ENCODE results near the gene SCNN1B.

DNA sequence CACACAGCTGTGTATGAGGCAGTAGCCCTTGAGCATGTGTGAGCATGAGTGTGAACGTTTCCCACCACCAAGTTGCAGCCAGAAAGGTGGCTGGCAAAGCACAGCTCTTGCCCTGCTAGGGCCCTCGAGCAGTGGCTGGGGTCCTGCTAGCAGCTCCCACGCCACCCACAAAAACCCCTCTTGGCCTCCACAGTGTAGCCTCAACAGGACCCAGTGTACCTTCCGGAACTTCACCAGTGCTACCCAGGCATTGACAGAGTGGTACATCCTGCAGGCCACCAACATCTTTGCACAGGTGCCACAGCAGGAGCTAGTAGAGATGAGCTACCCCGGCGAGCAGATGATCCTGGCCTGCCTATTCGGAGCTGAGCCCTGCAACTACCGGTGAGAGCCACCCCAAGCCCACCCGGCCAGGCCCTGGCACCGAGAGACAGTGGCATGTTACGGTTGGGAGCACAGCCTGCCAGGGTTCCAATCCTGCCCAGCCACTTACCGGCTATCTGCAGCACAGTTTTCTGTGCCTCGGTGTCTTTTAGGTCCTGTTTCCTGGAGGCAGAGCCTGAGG is 53.1 kb downstream of the SCNN1B start:
- TF ChIP-seq POLR2A (IDR thresholded peaks at IDR 0.05) (no peak), POLR2AphosphoS5 (IDR thresholded peaks at IDR 0.05) (no peak)
- TF ChIP-seq, protein P1, sequence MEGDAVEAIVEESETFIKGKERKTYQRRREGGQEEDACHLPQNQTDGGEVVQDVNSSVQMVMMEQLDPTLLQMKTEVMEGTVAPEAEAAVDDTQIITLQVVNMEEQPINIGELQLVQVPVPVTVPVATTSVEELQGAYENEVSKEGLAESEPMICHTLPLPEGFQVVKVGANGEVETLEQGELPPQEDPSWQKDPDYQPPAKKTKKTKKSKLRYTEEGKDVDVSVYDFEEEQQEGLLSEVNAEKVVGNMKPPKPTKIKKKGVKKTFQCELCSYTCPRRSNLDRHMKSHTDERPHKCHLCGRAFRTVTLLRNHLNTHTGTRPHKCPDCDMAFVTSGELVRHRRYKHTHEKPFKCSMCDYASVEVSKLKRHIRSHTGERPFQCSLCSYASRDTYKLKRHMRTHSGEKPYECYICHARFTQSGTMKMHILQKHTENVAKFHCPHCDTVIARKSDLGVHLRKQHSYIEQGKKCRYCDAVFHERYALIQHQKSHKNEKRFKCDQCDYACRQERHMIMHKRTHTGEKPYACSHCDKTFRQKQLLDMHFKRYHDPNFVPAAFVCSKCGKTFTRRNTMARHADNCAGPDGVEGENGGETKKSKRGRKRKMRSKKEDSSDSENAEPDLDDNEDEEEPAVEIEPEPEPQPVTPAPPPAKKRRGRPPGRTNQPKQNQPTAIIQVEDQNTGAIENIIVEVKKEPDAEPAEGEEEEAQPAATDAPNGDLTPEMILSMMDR (IDR thresholded peaks at IDR 0.05): no peak

All from breast epithelium (tissue), 3 donors.